NCI-H1105 (cell line): ENCODE results near the gene MYD88.

Experiments
- DNase-seq: peaks from one replicate; lab custom pipeline; 2025; lab: John Stamatoyannopoulos, UW

Gene MYD88

DNA sequence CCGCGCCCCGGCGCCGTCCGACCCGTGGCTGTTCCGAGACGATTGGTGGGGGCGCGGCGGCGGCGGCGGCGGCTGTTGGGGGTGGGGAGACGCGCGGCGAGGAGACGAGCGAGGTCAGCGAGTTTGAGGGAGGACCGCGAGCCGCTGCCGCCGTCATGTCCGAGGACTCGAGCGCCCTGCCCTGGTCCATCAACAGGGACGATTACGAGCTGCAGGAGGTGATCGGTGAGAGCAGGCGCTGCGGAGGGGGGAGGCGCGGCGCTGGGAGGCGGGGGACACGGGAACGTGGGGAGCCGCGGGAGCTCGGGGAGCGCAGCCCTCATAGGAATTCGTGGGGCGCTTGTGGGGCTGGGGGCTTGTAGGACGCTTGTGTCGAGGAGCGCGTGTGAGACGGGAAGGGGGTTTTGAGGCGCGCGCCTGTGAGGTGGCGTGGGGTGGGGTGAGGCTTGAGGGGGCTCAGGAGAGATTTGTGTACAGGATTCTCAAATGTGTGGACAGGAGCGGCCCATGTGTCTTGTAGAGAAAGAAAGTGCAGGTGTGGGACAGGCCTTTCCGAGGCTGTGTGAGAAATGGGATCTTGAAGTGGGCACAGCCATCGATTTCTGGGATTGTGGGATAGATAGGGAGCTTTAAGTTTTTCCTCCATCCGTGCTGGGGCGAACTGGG lies 27.4 kb downstream of the MYD88 start:
- DNase-seq: no peak

DNA sequence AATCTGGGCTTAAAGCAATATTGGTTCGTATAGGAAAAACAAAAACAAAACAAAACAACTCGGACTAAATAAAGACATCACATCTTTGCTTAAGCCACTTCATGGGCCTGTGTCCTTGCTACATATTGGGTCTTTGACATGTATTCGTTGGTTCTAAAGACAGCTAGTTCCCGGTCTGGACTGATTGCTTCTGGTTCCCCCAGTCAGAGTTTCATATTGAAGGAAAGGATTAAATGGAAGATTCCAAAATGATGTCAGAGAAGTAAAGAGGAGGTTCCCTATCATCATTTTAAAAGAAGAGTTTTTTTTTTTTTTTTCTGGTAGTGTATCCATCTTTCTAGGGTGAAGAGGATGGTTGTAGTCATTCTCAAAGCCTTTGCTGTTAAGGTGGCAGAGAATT lies 29.1 kb downstream of the MYD88 start:
- no peak for DNase-seq

- DNase-seq: no peak
These were observed 29.9 kb downstream of the MYD88 start for GRCh38 chr3:38168151-38169026.

DNA sequence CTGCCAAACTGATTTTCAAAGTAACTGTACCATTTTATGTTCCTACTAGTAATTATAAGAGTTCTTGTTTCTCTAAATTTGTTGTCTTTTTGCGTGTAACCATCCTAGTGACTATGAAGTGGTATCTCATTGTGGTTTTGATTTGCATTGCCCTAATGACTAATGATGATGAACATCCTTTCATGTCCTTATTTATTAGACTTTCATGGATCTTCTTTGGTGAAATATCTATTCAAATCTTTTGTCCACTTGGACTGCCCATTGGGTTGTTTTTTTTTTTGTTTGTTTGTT lies 30.5 kb downstream of the MYD88 start:
- no peak for DNase-seq

- DNase-seq: no peak
These were observed 32.3 kb downstream of the MYD88 start for GRCh38 chr3:38170722-38171121.

GRCh38 chr3:38171622-38172021 lies 33.2 kb downstream of the MYD88 start:
- DNase-seq: no peak

- DNase-seq: no peak
These were observed 35.5 kb downstream of the MYD88 start for GRCh38 chr3:38173834-38174418.

DNA sequence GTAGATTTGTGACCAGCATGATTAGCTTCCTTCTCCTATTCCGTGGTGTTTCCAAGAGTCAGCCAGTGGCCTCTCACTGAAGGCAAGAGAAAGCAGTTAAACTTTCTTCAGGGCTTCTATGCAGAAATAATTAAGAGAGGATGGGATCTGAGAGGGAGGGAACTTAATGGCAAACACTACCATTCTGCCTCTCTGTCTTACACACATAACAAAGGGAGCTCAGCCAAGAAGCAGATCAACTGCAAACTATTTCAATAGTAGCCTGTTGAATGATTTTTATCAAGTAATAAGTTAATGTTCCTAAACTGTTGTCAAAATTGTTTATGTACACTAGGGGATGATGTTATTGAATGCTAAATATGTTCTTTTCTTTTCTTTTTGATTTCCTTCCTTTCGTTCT lies 38.7 kb downstream of the MYD88 start:
- no peak for DNase-seq

DNA sequence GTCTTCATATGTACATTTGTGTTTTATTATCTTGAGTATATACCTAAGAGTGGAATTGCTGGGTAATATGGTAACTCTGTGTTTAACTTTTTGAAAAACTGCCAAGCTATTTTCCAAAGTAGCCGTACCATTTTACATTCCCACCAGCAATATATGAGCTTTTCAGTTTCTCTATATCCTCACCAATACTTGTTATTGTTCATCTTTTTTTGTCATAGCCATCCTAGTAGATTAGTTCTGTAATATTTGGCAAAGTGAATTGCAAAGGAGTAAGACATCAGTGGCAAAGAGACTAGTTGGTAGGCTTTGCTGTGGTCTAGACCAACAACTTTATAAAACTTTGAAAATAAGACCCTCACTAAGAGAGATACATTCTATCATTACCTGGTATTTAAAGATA lies 48.3 kb downstream of the MYD88 start:
- no peak for DNase-seq

- DNase-seq: no peak
These were observed 52.0 kb downstream of the MYD88 start for GRCh38 chr3:38190481-38190881.
